A549 (cell line): ENCODE data around the gene WDFY2. TPM values are rescaled to one million over a fixed set of nuclear protein-coding genes. Genes with fewer than 3 reads are reported as not detected.

Experiments
- ATAC-seq, 2 experiments: fragments of 200-7000 bp in 1 of 2; fragments of >200 bp in 1 of 2; cut with Nextera tagmentation in 1 of 2; cut with Tn5 transposase in 1 of 2; 3 replicates each; pipeline versions ENCODE4 v1.8.0 to v1.9.1; 2018 to 2020; ENCODE audit warnings: mild to moderate bottlenecking in 1 of 2, moderate library complexity in 1 of 2
- CTCF ChIA-PET: fragments of 300-600 bp; sonication (Branson Sonifier 250); formaldehyde crosslinking; extraction: SDS; loops from one replicate; lab custom pipeline; 2021; ENCODE audit warnings: antibody characterized with exemption, inconsistent platforms; lab: Yijun Ruan, JAX
- POLR2A ChIA-PET: fragments of 350-600 bp; formaldehyde crosslinking; extraction: SDS; loops from one replicate; lab custom pipeline; 2021; ENCODE audit warnings: antibody characterized with exemption, inconsistent platforms; lab: Yijun Ruan, JAX
- DNase-seq, 2 experiments: peaks; one replicate each; pipeline versions ENCODE4 v3.0.0 to v3.0.0-alpha.2; 2011 to 2016; ENCODE audit warnings: low read depth in 1 of 2, low spot score in 1 of 2
- FAIRE-seq: peaks from 2 replicates; lab custom pipeline; 2011; peaks lifted over from hg19 to GRCh38; lab: Jason Lieb, UNC
- H3K27ac ChIP-seq, 2 experiments: fragments of >200 bp; sonication (Bioruptor Twin); formaldehyde crosslinking; 3 replicates each; pipeline ENCODE4 v1.5.1; 2016 to 2017
- H3K4me1 ChIP-seq: fragments of >200 bp; sonication (Bioruptor Twin); formaldehyde crosslinking; 3 replicates; pipeline ENCODE4 v1.6.1; 2016
- H3K4me2 ChIP-seq: fragments of >200 bp; sonication (Bioruptor Twin); formaldehyde crosslinking; 3 replicates; pipeline ENCODE4 v1.6.1; 2016
- H3K4me3 ChIP-seq: fragments of >200 bp; sonication (Bioruptor Twin); formaldehyde crosslinking; 3 replicates; pipeline ENCODE4 v1.5.1; 2016
- H3K9me3 ChIP-seq: fragments of >200 bp; sonication (Bioruptor Twin); formaldehyde crosslinking; 3 replicates; pipeline ENCODE4 v1.6.1; 2016
- ATOH8 ChIP-seq: fragments of 250-450 bp; sonication (Bioruptor Pico); IDR thresholded peaks from 2 replicates; pipeline ENCODE4 v1.5.0; 2020; ENCODE audit warnings: low read depth, mild to moderate bottlenecking, moderate library complexity
- BHLHE40 ChIP-seq: IDR thresholded peaks from 2 replicates; pipeline ENCODE4 v1.6.1; 2012; ENCODE audit warnings: low read depth, low read length, inconsistent platforms
- CEBPB ChIP-seq, 2 experiments: fragments of >200 bp in 1 of 2; sonication (Bioruptor Twin) in 1 of 2; formaldehyde crosslinking in 1 of 2; IDR thresholded peaks; 2 replicates each; pipeline ENCODE4 v1.6.1; 2012 to 2016
- CHD4 ChIP-seq: fragments of 200-600 bp; sonication (generic); IDR thresholded peaks from 2 replicates; pipeline ENCODE4 v1.6.1; 2016; ENCODE audit warnings: antibody characterized with exemption, mild to moderate bottlenecking, borderline replicate concordance
- CTCF ChIP-seq: fragments of >200 bp; sonication (Bioruptor Twin); formaldehyde crosslinking; IDR thresholded peaks from 3 replicates; pipeline ENCODE4 v1.5.1; 2016
- E2F6 ChIP-seq: IDR thresholded peaks from 2 replicates; pipeline ENCODE4 v1.6.1; 2012; ENCODE audit warnings: low read depth, borderline replicate concordance
- EHF ChIP-seq: fragments of 250-450 bp; sonication (Bioruptor Pico); IDR thresholded peaks from 2 replicates; pipeline ENCODE4 v1.5.0; 2020; ENCODE audit warnings: mild to moderate bottlenecking
- EP300 ChIP-seq, 2 experiments: fragments of >200 bp; sonication (Bioruptor Twin); formaldehyde crosslinking; IDR thresholded peaks; 2 replicates in 1 of 2; 3 replicates in 1 of 2; pipeline ENCODE4 v1.6.1; 2016 to 2017
- FOSL2 ChIP-seq, 2 experiments: fragments of 450-650 bp in 1 of 2; fragments of >200 bp in 1 of 2; sonication (Bioruptor Twin) in 1 of 2; formaldehyde crosslinking; IDR thresholded peaks; 2 replicates each; pipeline versions ENCODE4 v1.5.0 to v1.6.1; 2016 to 2020; ENCODE audit warnings: mild to moderate bottlenecking in 1 of 2, moderate library complexity in 1 of 2
- GATA3 ChIP-seq: IDR thresholded peaks from 2 replicates; pipeline ENCODE4 v1.6.1; 2012; ENCODE audit warnings: borderline replicate concordance
- HEYL ChIP-seq: fragments of 250-450 bp; sonication (Bioruptor Pico); IDR thresholded peaks from 2 replicates; pipeline ENCODE4 v1.8.0; 2021; ENCODE audit warnings: mild to moderate bottlenecking, moderate library complexity
- JUNB ChIP-seq: fragments of >200 bp; sonication (Bioruptor Twin); formaldehyde crosslinking; IDR thresholded peaks from 2 replicates; pipeline ENCODE4 v1.6.1; 2016
- MAFK ChIP-seq: fragments of 450-650 bp; IDR thresholded peaks from 2 replicates; pipeline ENCODE4 v1.6.1; 2014; ENCODE audit not compliant: partially characterized antibody
- MYC ChIP-seq: IDR thresholded peaks from 2 replicates; pipeline ENCODE4 v1.6.1; 2012; ENCODE audit warnings: mild to moderate bottlenecking, inconsistent platforms, low read length, improper control_type of control experiment, borderline replicate concordance
- NFE2L2 ChIP-seq: fragments of 150-350 bp; conservative IDR thresholded peaks from 2 replicates; pipeline ENCODE4 v1.6.1; 2014; ENCODE audit warnings: low read length
- POLR2A ChIP-seq: IDR thresholded peaks from 2 replicates; pipeline ENCODE4 v1.6.1; 2012; ENCODE audit warnings: mild to moderate bottlenecking, low read length
- POLR2AphosphoS2 ChIP-seq: conservative IDR thresholded peaks from 2 replicates; pipeline ENCODE4 v1.6.1; 2012; ENCODE audit warnings: low read length, improper control_type of control experiment, inconsistent platforms
- RAD21 ChIP-seq, 2 experiments: fragments of >200 bp in 1 of 2; sonication (Bioruptor Twin) in 1 of 2; formaldehyde crosslinking in 1 of 2; IDR thresholded peaks in 1 of 2; conservative IDR thresholded peaks in 1 of 2; 2 replicates in 1 of 2; 3 replicates in 1 of 2; pipeline ENCODE4 v1.6.1; 2012 to 2018; ENCODE audit warnings: inconsistent platforms in 1 of 2
- RNF2 ChIP-seq: fragments of 200-600 bp; sonication (generic); IDR thresholded peaks from 2 replicates; pipeline ENCODE4 v1.6.1; 2016; ENCODE audit warnings: low read depth, mild to moderate bottlenecking, antibody characterized with exemption, moderate library complexity, borderline replicate concordance
- SMC3 ChIP-seq: fragments of >200 bp; sonication (Bioruptor Twin); formaldehyde crosslinking; IDR thresholded peaks from 3 replicates; pipeline ENCODE4 v1.6.1; 2018; ENCODE audit warnings: inconsistent platforms
- TFCP2L1 ChIP-seq: fragments of 250-450 bp; sonication (Bioruptor Pico); IDR thresholded peaks from 2 replicates; pipeline ENCODE4 v1.5.0; 2021; ENCODE audit warnings: mild to moderate bottlenecking
- ZSCAN20 ChIP-seq: fragments of 250-450 bp; sonication (Bioruptor Pico); IDR thresholded peaks from 2 replicates; pipeline ENCODE4 v1.8.0; 2022; ENCODE audit warnings: mild to moderate bottlenecking, moderate library complexity
- WGBS: methylation state at CpG from one replicate; pipeline ENCODE4 v1.1.6; 2017; ENCODE audit errors: missing lambda C conversion rate; 5-methylcytosine and 5-hydroxymethylcytosine counted together
- polyA plus RNA-seq, 4 experiments: library from polyadenylated mRNA; depleted of rRNA in 3 of 4; stranded (reverse); fragments of >200 nt; fragmentation: RNase III in 1 of 4; extraction: RNeasy Plus Mini Kit Qiagen cat#74134 plus additional on column Dnase treatment in 1 of 4; gene quantifications; 2 replicates in 3 of 4; 3 replicates in 1 of 4; pipeline ENCODE4 v1.2.3, GENCODE V29; 2011 to 2017

The WDFY2 gene
- polyA plus RNA-seq, 2 of the 4 experiments (the other 2 are of a cell fraction): 5.2 to 8.5 TPM

- Histone ChIP-seq H3K9me3 (no peaks in the 10 kb centered on the region), H3K27ac (peak overlapping the region; percentile 43 to 83), H3K4me3 (no peak overlapping the region), H3K4me1 (peaks cover 64% of the 10 kb centered on the region), H3K4me2 (peak overlapping the region; percentile 72)
- ATAC-seq (peak in 1 of 2 experiments; percentile 77; a peak in 3 of 6 replicates), DNase-seq (peak in 1 of 2 experiments; percentile 21), FAIRE-seq (no peak)
- TF ChIP-seq FOSL2 (IDR thresholded peaks at IDR 0.05) (no peak), FOSL2 (CRISPR knock-in tag; IDR thresholded peaks at IDR 0.05) (peak; percentile 56), E2F6 (no peak)
- 68% methylated on average over 11 of the region's 11 CpGs for WGBS
- POLR2A ChIA-PET: no interaction called here
- CTCF ChIA-PET: interaction anchor here (1.7 kb wide), 1 partner anchor 8 kb away, joined by 6 read pairs; no protein-coding TSS in a partner anchor
Measured at GRCh38 chr13:51729866-51730553, 145.7 kb downstream of the WDFY2 start.

- TF ChIP-seq EHF (CRISPR knock-in tag) (no peak), CHD4 (no peak), RNF2 (no peak), CEBPB (IDR thresholded peaks at IDR 0.05) (no peak), GATA3 (no peak), MAFK (no peak), NFE2L2 (no peak), TFCP2L1 (CRISPR knock-in tag) (no peak), POLR2A (no peak), ATOH8 (CRISPR knock-in tag) (no peak), POLR2AphosphoS2 (no peak), MYC (no peak), HEYL (CRISPR knock-in tag) (no peak), BHLHE40 (no peak), JUNB (no peak), EP300 (IDR thresholded peaks at IDR 0.05) (no peak), ZSCAN20 (CRISPR knock-in tag) (no peak)
- WGBS: 90% methylated on average over 1 of the region's 1 CpG
- Histone ChIP-seq H3K9me3 (no peaks in the 10 kb centered on the region), H3K4me2 (0 out of 3 replicates have a peak overlapping the region, but pooled peaks have one; percentile 7), H3K27ac (peak overlapping the region; percentile 43 to 83), H3K4me3 (no peak overlapping the region), H3K4me1 (peaks cover 64% of the 10 kb centered on the region)
- ChIA-PET POLR2A (interaction anchor here (1.0 to 1.7 kb wide), 2 partner anchors 278 to 296 kb away, joined by 3 to 17 read pairs; partner anchors contain the start of gene INTS6), CTCF (interaction anchor here (0.9 to 2.0 kb wide), 10 partner anchors 9 to 297 kb away, joined by 3 to 8 read pairs (median 6); no protein-coding TSS in a partner anchor)
- ATAC-seq (no peak), DNase-seq (no peak), FAIRE-seq (no peak)
Measured at GRCh38 chr13:51730927-51731326, 146.7 kb downstream of the WDFY2 start.

GRCh38 chr13:51731759-51732158 is 147.5 kb downstream of the WDFY2 start:
- Histone ChIP-seq H3K9me3 (no peaks in the 10 kb centered on the region), H3K4me2 (no peak overlapping the region), H3K4me1 (peaks cover 58% of the 10 kb centered on the region), H3K27ac (peak overlapping the region in 1 of 2 experiments; percentile 83; a peak in 2 of 6 replicates), H3K4me3 (no peak overlapping the region)
- TF ChIP-seq POLR2AphosphoS2: no peak
- TF ChIP-seq RAD21 (conservative IDR thresholded peaks at IDR 0.05 in 1 of 2, IDR thresholded peaks at IDR 0.05 in 1 of 2): peak; percentile 44 to 56
- TF ChIP-seq SMC3: 0 out of 3 replicates have a peak, but pooled peaks have one; percentile 36
- peak; percentile 38 for TF ChIP-seq CTCF
- peak; percentile 4 to 16 for DNase-seq
- WGBS: 70% methylated on average over 4 of the region's 4 CpGs
- no peak for FAIRE-seq
- peak in 1 of 2 experiments; percentile 21; a peak in 2 of 6 replicates for ATAC-seq
- ChIA-PET CTCF (interaction anchor here (0.6 to 2.0 kb wide), 14 partner anchors 8 to 445 kb away, joined by 3 to 8 read pairs (median 4); no protein-coding TSS in a partner anchor), POLR2A (interaction anchor here (0.9 to 1.7 kb wide), 3 partner anchors 189 to 297 kb away, joined by 3 to 17 read pairs (median 3); partner anchors contain the start of gene INTS6)
